HG02840 (cell line): ENCODE data around the gene DDC.
A peak's percentile ranks its signal among the peaks of the same experiment; 100 is the strongest.
"Not testable (repeated sequence)": the region's sequence is repeated elsewhere in the genome, so short reads cannot be mapped to it uniquely, and the experiment has no call there.

ENCODE experiments used
- ATAC-seq: cut with Tn5 transposase; IDR thresholded peaks from one replicate; pipeline ENCODE4 v1.9.1; 2021; ENCODE audit warnings: mild to moderate bottlenecking, moderate library complexity, moderate number of reproducible peaks; ENCODE audit not compliant: unreplicated experiment, low FRiP score

DDC gene

GRCh38 chr7:50466815-50467585, 98.2 kb downstream of the DDC start:
- ATAC-seq: no peak

DNA sequence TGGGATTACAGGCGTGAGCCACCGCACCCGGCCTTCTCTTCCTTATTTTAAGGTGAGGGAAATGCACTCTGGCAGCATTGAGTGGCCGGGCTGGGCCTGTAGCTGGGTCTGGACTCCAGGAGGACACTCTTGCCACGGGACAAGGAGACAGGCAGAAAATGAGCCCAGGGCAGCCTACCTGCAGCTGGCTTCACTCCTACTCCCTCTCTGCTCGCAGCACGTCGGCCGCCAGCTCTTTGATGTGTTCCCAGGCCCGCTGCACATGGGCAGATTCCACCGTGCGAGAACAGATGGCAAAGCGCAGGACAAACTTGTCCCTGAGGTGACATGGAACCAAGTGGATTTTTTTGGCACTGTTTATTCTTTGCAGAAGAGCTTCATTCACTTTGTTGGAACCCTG, 102.2 kb downstream of the DDC start:
- ATAC-seq: no peak

DNA sequence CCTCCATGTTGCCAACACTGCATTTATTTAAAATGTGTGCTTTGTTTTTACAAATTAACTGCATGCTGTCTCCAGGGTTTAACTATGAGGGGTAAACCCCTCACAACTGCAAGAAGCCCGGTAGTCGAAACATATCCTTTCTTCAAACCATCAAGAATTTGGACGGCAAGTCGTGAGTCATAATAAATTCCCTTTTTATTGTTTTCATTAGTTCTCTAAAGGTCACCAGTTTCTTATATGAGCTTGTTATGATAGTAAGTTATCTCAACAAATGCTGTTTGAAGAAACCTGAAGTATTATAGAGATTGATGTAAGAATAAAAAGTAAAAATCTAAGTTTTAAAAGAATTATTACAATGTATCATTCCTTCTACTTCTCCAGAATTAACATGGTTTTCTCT, 102.8 kb downstream of the DDC start:
- no peak for ATAC-seq

DNA sequence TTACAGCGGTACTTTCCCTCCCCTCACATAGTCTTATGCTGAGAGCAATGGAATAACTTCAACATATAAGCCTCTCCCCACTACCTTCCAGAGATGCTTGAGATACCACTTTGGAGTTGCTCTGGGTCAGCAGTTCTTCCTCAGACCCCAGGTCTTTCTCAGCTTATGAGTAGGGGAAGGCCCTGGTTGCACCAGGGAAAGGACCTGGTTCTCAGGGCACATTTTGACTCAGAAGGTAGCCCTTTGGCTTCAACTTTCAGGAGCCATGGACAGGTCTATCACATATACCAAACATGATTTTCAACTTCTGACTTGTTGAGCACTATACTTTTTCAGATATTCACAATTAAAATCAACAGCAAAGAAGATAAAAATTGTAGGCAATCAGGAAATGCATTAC, 103.5 kb downstream of the DDC start:
- no peak for ATAC-seq

GRCh38 chr7:50459183-50459582, 106.0 kb downstream of the DDC start:
- ATAC-seq: not testable (repeated sequence)

DNA sequence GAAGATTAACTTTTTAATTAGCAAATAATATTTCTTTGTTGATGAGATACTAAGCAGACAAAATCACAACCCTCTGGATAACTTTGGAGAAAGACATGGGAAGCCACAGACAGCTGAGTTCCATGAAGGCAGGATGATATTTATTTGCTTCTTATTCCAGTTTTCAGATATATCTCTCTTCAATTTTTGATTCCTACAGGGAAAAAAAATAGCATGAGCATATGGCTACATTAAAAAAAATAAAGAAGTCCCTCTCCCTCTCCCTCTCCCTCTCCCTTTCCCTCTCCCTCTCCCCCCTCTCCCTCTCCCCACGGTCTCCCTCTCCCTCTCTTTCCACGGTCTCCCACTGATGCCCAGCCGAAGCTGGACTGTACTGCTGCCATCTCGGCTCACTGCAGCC, 106.6 kb downstream of the DDC start:
- ATAC-seq: not testable (repeated sequence)

GRCh38 chr7:50456371-50457123, 108.7 kb downstream of the DDC start:
- no peak for ATAC-seq

DNA sequence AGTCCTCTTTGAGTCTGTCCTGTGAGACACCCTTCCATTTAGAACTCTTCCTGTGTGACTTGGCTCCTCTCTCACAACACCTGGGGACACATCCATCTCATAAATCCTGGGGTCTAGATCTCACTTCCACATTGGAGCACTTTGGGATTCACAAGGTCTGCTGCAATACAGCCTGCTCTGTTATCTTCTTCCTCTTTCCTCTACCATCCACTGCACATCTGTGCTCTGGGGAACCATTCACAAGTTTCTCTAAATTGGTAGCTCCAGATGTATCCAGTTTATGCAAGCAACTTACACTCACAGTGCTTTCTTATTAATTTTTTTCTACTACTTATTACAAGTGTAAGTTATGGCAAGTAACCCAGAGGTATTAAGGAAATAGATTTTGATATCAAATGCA, 109.5 kb downstream of the DDC start:
- ATAC-seq: no peak

- ATAC-seq: no peak
These were observed 110.2 kb downstream of the DDC start for GRCh38 chr7:50454968-50455367.

GRCh38 chr7:50450590-50451032, 114.6 kb downstream of the DDC start:
- peak; percentile 39 for ATAC-seq

DNA sequence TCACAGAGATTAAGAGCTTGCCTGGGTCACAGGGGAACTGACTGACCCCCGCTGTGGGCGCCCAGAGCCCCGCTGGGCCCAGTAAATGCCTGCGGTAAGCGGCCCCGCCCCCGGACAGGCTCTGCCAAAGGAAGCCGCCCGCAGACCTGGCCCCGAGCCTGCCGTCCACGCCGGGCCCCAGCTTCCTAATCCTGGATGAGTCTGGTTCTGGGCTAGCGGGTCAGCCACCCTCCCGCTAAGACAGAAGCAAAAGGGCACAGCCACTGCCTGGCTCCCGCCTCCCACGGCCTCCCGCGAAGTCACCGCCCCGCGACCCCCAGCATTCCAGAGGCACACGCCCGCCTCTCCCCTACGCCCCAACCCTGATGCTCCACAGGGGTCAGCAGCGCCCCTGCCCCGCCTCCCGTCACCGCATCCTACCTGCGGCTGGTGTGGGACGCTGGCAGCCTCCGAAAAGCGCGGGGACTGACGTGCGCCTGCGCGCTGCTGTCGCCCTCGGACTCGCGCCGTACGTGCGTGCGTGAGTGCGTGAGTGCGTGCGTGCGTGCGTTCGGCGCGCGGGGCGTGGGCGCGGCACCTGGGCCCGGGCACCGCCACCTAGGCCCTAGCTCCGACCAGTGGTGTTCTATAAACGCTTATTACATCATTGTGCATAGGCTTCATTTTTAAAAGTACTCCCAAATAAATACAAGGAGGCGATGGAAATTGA, 115.2 kb downstream of the DDC start, which contains the start of gene FIGNL1:
Gene FIGNL1 (minus strand): TSS at position 470 of the 709 bp plus-strand sequence. CDS start 3,063 bp downstream, outside the sequence.
- peak; percentile 81 for ATAC-seq

- ATAC-seq: no peak
These were observed 115.7 kb downstream of the DDC start for GRCh38 chr7:50449501-50449880.

GRCh38 chr7:50448823-50449222, 116.4 kb downstream of the DDC start:
- ATAC-seq: peak; percentile 35

DNA sequence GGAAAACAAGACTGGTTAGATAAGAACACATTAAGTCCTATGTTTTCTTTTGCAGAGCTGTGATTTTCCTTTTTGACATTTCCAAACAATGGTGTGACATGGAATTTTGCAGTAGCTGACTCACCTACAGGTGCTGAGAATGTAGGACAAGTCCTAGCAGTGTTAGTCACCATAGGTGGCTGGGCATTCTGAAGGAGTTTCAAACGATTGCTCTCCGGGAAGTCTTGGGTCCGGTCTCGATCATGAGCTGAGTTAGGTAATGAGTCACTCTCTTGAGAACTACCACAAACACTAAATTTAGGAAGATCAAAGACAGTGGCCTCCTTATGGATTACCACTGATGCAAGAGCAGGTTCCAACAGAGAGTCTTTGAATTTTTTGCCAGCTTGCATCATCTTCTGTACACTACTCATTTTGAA, 118.7 kb downstream of the DDC start:
- no peak for ATAC-seq

- ATAC-seq: no peak
These were observed 128.9 kb downstream of the DDC start for GRCh38 chr7:50436133-50436806.

DNA sequence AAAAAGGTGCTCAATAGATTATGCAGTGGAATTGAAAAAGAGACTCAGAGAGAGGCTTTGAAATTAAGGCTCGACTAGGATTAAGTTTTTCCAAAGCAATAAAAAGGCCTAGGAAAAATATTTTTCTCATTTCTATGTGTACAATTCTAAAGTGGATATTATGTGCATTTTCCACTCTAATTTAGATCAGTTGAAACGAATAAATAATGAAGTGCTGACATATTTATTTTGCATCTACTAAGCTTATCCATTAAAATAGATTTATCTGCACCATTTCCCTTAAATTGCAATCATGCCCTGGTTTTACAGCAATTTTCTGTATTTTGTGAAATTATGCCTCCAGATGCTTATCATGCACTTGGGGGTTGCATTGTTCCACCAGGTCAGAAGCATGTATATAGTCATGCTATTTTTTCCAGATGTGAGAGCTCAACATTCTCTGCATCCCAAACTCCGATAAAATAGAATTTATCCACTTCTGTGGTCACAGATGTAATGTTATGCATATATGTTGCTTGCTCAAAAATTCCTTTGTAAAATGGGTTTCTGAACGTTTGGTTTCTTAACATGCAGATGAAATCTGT, 133.4 kb downstream of the DDC start:
- no peak for ATAC-seq

DNA sequence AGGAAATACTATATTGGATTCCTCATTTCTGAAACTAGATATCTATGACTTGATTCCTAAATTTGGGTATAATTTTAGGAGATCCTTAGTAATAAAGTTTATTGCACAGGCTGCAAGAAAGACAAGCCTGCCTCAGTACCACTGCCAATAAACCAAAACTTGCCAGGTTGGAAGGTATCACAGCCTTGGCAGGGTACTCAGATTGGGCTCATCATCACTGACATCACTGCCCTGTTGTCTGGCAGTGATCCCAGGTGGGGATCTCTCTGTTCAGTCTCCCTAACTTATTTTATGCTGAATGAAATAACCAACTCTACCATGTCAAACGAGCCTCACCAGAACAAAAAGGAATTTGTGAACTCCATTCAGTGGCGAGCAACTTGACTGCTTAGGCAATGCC, 133.9 kb downstream of the DDC start:
- ATAC-seq: no peak

GRCh38 chr7:50428911-50429310, 136.3 kb downstream of the DDC start:
- ATAC-seq: no peak

GRCh38 chr7:50427518-50427917, 137.7 kb downstream of the DDC start:
- ATAC-seq: no peak
